SK-N-SH (cell line): ENCODE measurements around the gene PDCD6IP.

Experiments used
- EZH2phosphoT487 ChIP-seq: fragments of 200-600 bp; sonication (generic); IDR thresholded peaks from 2 replicates; pipeline ENCODE4 v1.6.1; 2017; ENCODE audit warnings: low read depth, mixed run types, mild to moderate bottlenecking, antibody characterized with exemption, moderate library complexity, borderline replicate concordance
- JUND ChIP-seq: IDR thresholded peaks from 2 replicates; pipeline ENCODE4 v1.4.0; 2012
- POLR2AphosphoS5 ChIP-seq: IDR thresholded peaks from 2 replicates; pipeline ENCODE4 v1.6.1; 2012; ENCODE audit warnings: low read depth, low read length
- RAD21 ChIP-seq: IDR thresholded peaks from 2 replicates; pipeline ENCODE4 v1.6.1; 2012; ENCODE audit warnings: mild to moderate bottlenecking, low read length
- RFX5 ChIP-seq: IDR thresholded peaks from 2 replicates; pipeline ENCODE4 v1.6.1; 2012; ENCODE audit warnings: mild to moderate bottlenecking, improper control_type of control experiment, low read length
- YY1 ChIP-seq: IDR thresholded peaks from 2 replicates; pipeline ENCODE4 v1.4.0; 2012; ENCODE audit warnings: low read depth, mild to moderate bottlenecking
- TF ChIP-seq, protein P1 (sequence below): IDR thresholded peaks from 2 replicates; pipeline ENCODE4 v1.6.1; 2012; ENCODE audit warnings: mild to moderate bottlenecking, low read depth, low read length, moderate library complexity
- TF ChIP-seq, protein P2 (sequence below): IDR thresholded peaks from 2 replicates; pipeline ENCODE4; 2012
- TF ChIP-seq, protein P3 (sequence below): fragments of 150-350 bp; IDR thresholded peaks from 2 replicates; pipeline ENCODE4 v1.6.1; 2017; ENCODE audit warnings: antibody characterized with exemption, low read length, low read depth, borderline replicate concordance
- TF ChIP-seq, protein P4 (sequence below): fragments of 200-600 bp; sonication (generic); IDR thresholded peaks from 2 replicates; pipeline ENCODE4 v1.6.1; 2017; ENCODE audit warnings: antibody characterized with exemption, mild to moderate bottlenecking, moderate library complexity
- TF ChIP-seq, protein P5 (sequence below): IDR thresholded peaks from 2 replicates; pipeline ENCODE4 v1.4.0; 2012; ENCODE audit warnings: low read depth

DNA sequence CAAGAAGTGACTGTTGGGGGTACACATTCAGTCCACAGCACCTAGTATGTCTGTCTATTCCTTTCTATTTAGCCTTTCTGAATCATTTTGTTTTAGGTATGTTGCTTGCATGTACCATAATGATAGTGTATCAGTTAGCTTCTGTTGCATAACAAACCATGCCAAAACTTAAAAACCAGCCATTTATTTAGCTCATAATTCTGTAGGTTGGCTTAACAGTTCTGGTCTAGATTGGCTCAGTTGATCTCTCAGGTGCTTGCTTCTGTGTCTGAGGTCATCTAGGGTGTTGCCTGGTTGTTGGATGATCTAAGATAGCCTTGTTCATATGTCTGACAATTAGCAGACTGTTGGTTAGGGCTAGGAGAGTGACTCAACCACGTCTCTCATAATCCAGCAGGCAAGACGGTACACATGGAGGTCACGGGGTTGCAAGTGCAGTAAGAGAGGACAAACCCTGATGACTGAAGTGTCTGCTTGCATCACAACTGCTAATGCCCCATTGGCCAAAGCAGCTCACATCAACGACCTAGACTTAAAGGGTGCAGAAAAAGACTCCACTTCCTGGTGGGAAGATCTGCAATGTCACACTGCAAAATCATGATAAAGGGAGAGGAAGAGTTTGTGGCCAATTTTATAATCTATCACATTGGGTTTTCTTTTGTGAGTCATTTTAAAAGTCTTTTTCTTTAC, 6.8 kb upstream of the PDCD6IP start:
- TF ChIP-seq, protein P1, sequence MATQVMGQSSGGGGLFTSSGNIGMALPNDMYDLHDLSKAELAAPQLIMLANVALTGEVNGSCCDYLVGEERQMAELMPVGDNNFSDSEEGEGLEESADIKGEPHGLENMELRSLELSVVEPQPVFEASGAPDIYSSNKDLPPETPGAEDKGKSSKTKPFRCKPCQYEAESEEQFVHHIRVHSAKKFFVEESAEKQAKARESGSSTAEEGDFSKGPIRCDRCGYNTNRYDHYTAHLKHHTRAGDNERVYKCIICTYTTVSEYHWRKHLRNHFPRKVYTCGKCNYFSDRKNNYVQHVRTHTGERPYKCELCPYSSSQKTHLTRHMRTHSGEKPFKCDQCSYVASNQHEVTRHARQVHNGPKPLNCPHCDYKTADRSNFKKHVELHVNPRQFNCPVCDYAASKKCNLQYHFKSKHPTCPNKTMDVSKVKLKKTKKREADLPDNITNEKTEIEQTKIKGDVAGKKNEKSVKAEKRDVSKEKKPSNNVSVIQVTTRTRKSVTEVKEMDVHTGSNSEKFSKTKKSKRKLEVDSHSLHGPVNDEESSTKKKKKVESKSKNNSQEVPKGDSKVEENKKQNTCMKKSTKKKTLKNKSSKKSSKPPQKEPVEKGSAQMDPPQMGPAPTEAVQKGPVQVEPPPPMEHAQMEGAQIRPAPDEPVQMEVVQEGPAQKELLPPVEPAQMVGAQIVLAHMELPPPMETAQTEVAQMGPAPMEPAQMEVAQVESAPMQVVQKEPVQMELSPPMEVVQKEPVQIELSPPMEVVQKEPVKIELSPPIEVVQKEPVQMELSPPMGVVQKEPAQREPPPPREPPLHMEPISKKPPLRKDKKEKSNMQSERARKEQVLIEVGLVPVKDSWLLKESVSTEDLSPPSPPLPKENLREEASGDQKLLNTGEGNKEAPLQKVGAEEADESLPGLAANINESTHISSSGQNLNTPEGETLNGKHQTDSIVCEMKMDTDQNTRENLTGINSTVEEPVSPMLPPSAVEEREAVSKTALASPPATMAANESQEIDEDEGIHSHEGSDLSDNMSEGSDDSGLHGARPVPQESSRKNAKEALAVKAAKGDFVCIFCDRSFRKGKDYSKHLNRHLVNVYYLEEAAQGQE: no peak
- TF ChIP-seq EZH2phosphoT487 (no peak), RFX5 (no peak), YY1 (no peak), RAD21 (no peak), POLR2AphosphoS5 (no peak), JUND (no peak)
- TF ChIP-seq, protein P2, sequence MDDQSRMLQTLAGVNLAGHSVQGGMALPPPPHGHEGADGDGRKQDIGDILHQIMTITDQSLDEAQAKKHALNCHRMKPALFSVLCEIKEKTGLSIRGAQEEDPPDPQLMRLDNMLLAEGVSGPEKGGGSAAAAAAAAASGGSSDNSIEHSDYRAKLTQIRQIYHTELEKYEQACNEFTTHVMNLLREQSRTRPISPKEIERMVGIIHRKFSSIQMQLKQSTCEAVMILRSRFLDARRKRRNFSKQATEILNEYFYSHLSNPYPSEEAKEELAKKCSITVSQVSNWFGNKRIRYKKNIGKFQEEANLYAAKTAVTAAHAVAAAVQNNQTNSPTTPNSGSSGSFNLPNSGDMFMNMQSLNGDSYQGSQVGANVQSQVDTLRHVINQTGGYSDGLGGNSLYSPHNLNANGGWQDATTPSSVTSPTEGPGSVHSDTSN: no peak
- TF ChIP-seq, protein P3, sequence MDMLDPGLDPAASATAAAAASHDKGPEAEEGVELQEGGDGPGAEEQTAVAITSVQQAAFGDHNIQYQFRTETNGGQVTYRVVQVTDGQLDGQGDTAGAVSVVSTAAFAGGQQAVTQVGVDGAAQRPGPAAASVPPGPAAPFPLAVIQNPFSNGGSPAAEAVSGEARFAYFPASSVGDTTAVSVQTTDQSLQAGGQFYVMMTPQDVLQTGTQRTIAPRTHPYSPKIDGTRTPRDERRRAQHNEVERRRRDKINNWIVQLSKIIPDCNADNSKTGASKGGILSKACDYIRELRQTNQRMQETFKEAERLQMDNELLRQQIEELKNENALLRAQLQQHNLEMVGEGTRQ: no peak
- TF ChIP-seq, protein P4, sequence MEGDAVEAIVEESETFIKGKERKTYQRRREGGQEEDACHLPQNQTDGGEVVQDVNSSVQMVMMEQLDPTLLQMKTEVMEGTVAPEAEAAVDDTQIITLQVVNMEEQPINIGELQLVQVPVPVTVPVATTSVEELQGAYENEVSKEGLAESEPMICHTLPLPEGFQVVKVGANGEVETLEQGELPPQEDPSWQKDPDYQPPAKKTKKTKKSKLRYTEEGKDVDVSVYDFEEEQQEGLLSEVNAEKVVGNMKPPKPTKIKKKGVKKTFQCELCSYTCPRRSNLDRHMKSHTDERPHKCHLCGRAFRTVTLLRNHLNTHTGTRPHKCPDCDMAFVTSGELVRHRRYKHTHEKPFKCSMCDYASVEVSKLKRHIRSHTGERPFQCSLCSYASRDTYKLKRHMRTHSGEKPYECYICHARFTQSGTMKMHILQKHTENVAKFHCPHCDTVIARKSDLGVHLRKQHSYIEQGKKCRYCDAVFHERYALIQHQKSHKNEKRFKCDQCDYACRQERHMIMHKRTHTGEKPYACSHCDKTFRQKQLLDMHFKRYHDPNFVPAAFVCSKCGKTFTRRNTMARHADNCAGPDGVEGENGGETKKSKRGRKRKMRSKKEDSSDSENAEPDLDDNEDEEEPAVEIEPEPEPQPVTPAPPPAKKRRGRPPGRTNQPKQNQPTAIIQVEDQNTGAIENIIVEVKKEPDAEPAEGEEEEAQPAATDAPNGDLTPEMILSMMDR: no peak
- TF ChIP-seq, protein P5, sequence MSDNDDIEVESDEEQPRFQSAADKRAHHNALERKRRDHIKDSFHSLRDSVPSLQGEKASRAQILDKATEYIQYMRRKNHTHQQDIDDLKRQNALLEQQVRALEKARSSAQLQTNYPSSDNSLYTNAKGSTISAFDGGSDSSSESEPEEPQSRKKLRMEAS: no peak
